Left lung (tissue), 14 donors: ENCODE data around the gene ZDHHC5. TPM values are rescaled to one million over a fixed set of nuclear protein-coding genes. Genes with fewer than 3 reads are reported as not detected.
A peak's percentile ranks its signal among the peaks of the same experiment; 100 is the strongest.

Experiments
- ATAC-seq: fragments of 200-7000 bp; cut with Tn5 transposase; one replicate; pipeline ENCODE4 v1.9.1; 2020; ENCODE audit warnings: moderate library complexity
- DNase-seq, 4 donors: peaks; one replicate each; pipeline ENCODE4 v3.0.0-alpha.2; 2013 to 2020
- H3K27ac ChIP-seq, 2 donors: fragments of 200-600 bp; sonication (generic) in 1 of 2; one replicate each; pipeline versions ENCODE4 v1.5.0 to v1.8.0; 2020 to 2021
- H3K27me3 ChIP-seq, 2 donors: fragments of 200-600 bp; sonication (generic) in 1 of 2; one replicate each; pipeline versions ENCODE4 v1.5.0 to v1.8.0; 2020 to 2021
- H3K36me3 ChIP-seq, 2 donors: fragments of 200-600 bp; sonication (generic) in 1 of 2; one replicate each; pipeline versions ENCODE4 v1.5.0 to v1.8.0; 2020 to 2021
- H3K4me1 ChIP-seq, 2 donors: fragments of 200-600 bp; one replicate each; pipeline ENCODE4 v1.8.0; 2021
- H3K4me3 ChIP-seq, 2 donors: fragments of 200-600 bp; sonication (generic) in 1 of 2; one replicate each; pipeline versions ENCODE4 v1.5.0 to v1.8.0; 2020 to 2021; ENCODE audit warnings: mild to moderate bottlenecking in 1 of 2
- H3K9me3 ChIP-seq, 2 donors: fragments of 200-600 bp; sonication (generic) in 1 of 2; one replicate each; pipeline versions ENCODE4 v1.5.0 to v1.8.0; 2020 to 2021
- intact Hi-C, 2 donors: fragments of 100-400 bp; cut with DNase I; formaldehyde crosslinking; loops; one replicate each; pipeline versions ENCODE4 v1.11.2 to v1.14.2; 2022
- long read RNA-seq, 12 donors: library from polyadenylated mRNA in 2 of 12; unstranded in 2 of 12; transcript quantifications; one replicate each; pipeline ENCODE4 v2.0.0 and lab custom pipeline, GENCODE V29; 2019 to 2026
- polyA plus RNA-seq, 6 donors: library from polyadenylated mRNA; unstranded; fragments of 120-200 nt; gene quantifications; one replicate each; pipeline ENCODE4 v1.2.1, GENCODE V29; 2013; ENCODE audit not compliant: insufficient read length in 6 of 6
- total RNA-seq, 2 donors: library from RNA; stranded (reverse); fragmentation: NEBNext Ultra II Directional; extraction: Animal tissue kit (Norgen Biotek cat#: 25700); gene quantifications; one replicate each; pipeline ENCODE4 v1.2.1, GENCODE V29; 2021
- TF ChIP-seq, protein P1 (sequence below), 2 donors: fragments of 200-600 bp; sonication (generic) in 1 of 2; IDR thresholded peaks; one replicate each; pipeline versions ENCODE4 v1.5.0 to v1.8.0; 2021; ENCODE audit warnings: antibody characterized with exemption in 2 of 2
- donor health status: DM: no; HTN: yes; CAD: no.
- donor health status: DM: no; HTN: no; CAD: no.

The ZDHHC5 gene, protein sequence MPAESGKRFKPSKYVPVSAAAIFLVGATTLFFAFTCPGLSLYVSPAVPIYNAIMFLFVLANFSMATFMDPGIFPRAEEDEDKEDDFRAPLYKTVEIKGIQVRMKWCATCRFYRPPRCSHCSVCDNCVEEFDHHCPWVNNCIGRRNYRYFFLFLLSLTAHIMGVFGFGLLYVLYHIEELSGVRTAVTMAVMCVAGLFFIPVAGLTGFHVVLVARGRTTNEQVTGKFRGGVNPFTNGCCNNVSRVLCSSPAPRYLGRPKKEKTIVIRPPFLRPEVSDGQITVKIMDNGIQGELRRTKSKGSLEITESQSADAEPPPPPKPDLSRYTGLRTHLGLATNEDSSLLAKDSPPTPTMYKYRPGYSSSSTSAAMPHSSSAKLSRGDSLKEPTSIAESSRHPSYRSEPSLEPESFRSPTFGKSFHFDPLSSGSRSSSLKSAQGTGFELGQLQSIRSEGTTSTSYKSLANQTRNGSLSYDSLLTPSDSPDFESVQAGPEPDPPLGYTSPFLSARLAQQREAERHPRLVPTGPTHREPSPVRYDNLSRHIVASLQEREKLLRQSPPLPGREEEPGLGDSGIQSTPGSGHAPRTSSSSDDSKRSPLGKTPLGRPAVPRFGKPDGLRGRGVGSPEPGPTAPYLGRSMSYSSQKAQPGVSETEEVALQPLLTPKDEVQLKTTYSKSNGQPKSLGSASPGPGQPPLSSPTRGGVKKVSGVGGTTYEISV
- total RNA-seq (10 to 100 TPM; 69.9 to 83.6 TPM), polyA plus RNA-seq (10 to 100 TPM; 37.5 to 48.8 (median 41.0) TPM)
- long read RNA-seq, donor 1, partial matches to known transcripts = 25 of 25 reads
- long read RNA-seq, donor 1, other reads (novel, unspliced or antisense) = 0 of 25 reads
- long read RNA-seq, donor 2, partial matches to known transcripts = 23 of 23 reads
- long read RNA-seq, donor 2, other reads (novel, unspliced or antisense) = 0 of 23 reads
- long read RNA-seq, donor 3, full-length matches to known transcripts = 2 of 7 reads
- long read RNA-seq, donor 3, partial matches to known transcripts = 5 of 7 reads
- long read RNA-seq, donor 3, other reads (novel, unspliced or antisense) = 0 of 7 reads
- long read RNA-seq, donor 4, partial matches to known transcripts = 3 of 3 reads
- long read RNA-seq, donor 4, other reads (novel, unspliced or antisense) = 0 of 3 reads
- long read RNA-seq, donor 5, partial matches to known transcripts = 6 of 6 reads
- long read RNA-seq, donor 5, other reads (novel, unspliced or antisense) = 0 of 6 reads
- long read RNA-seq, donor 6, full-length matches to known transcripts = 1 of 1 reads
- long read RNA-seq, donor 6, partial matches to known transcripts = 0 of 1 reads
- long read RNA-seq, donor 6, other reads (novel, unspliced or antisense) = 0 of 1 reads
- long read RNA-seq, donor 7, full-length matches to known transcripts = 3 of 3 reads
- long read RNA-seq, donor 7, partial matches to known transcripts = 0 of 3 reads
- long read RNA-seq, donor 7, other reads (novel, unspliced or antisense) = 0 of 3 reads
- long read RNA-seq, donor 8, partial matches to known transcripts = 13 of 13 reads
- long read RNA-seq, donor 8, other reads (novel, unspliced or antisense) = 0 of 13 reads
- long read RNA-seq, donor 9 = 0 reads
- long read RNA-seq, donor 10, partial matches to known transcripts = 2 of 4 reads
- long read RNA-seq, donor 10, other reads (novel, unspliced or antisense) = 1 of 4 reads
- long read RNA-seq, donor 11, full-length matches to known transcripts = 2 of 8 reads
- long read RNA-seq, donor 11, partial matches to known transcripts = 6 of 8 reads
- long read RNA-seq, donor 11, other reads (novel, unspliced or antisense) = 0 of 8 reads
- long read RNA-seq, donor 12, full-length matches to known transcripts = 3 of 9 reads
- long read RNA-seq, donor 12, partial matches to known transcripts = 6 of 9 reads
- long read RNA-seq, donor 12, other reads (novel, unspliced or antisense) = 0 of 9 reads

DNA sequence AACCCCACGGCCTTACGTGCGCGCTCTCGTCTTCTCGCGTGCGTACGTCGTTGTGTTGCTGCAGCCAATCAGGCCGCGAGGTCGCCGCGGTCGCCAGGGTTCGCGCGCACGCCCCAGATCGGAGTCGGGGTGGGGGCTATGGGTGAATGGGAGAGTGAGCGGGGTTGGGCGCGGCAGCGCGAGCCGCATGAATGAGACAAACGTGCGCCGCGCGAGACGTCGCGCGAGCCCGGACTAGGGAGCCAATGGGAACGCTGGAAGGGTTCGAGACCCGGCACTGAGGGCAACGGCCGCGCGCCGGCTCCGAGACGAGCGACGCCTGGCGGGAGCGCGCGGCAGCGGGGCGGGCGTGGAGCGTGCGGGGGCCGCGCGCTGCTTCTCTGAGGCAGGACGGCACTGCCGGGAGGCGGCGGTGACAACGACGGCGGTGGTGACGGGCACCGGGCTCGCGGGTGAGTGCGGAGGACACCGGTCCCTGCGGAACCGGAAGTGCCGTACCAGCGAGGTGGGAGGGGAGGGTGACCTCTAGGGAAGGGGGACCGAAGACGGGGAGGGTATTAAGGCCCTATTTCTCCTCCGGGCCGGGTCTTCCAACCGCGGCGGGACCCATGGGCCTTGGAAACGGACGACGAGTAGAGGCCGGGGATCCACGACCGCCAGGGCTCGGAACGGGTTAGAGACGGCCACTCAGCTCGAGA, at the start of gene ZDHHC5:
Gene ZDHHC5 (plus strand): TSS at position 379 of the 698 bp plus-strand sequence. CDS start 4,977 bp downstream, outside the sequence.
- Histone ChIP-seq H3K9me3 (no peaks in the 10 kb centered on the region), H3K4me3 (peak within 1 kb of the TSS; percentile 92 to 99), H3K36me3 (peaks cover 0 to 16% of the 10 kb centered on the region in 2 donors), H3K27ac (peak within 1 kb of the TSS; percentile 98 to 99), H3K4me1 (peaks cover 16 to 38% of the 10 kb centered on the region in 2 donors), H3K27me3 (no peaks in the 10 kb centered on the region)
- ATAC-seq = peak; percentile 92
- intact Hi-C loops = no loop called here
- TF ChIP-seq, protein P1, sequence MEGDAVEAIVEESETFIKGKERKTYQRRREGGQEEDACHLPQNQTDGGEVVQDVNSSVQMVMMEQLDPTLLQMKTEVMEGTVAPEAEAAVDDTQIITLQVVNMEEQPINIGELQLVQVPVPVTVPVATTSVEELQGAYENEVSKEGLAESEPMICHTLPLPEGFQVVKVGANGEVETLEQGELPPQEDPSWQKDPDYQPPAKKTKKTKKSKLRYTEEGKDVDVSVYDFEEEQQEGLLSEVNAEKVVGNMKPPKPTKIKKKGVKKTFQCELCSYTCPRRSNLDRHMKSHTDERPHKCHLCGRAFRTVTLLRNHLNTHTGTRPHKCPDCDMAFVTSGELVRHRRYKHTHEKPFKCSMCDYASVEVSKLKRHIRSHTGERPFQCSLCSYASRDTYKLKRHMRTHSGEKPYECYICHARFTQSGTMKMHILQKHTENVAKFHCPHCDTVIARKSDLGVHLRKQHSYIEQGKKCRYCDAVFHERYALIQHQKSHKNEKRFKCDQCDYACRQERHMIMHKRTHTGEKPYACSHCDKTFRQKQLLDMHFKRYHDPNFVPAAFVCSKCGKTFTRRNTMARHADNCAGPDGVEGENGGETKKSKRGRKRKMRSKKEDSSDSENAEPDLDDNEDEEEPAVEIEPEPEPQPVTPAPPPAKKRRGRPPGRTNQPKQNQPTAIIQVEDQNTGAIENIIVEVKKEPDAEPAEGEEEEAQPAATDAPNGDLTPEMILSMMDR (IDR thresholded peaks at IDR 0.05) = peak; percentile 32 to 53
- DNase-seq = peak in 3 of 4 donors; percentile 98 to 100 (median 99)

DNA sequence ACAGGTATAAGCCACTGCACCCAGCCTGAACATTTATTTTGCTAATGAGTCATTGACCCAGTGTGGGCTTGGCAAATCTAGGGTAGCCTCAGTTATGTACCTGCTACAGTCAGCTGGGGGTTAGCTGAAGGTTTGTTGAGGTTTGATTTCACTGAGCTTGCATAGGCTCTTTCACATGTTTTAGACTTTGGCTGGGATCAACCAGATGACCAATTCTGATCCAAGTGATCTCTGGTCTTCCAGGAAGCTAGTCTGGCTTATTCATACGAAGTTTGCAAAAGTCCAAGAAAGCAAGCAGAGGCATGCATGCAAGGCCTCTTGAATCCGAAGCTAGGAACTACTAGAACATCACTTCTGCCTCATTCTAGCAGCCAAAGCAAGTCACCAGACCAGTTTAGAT, 49.5 kb upstream of the ZDHHC5 start:
- no peak overlapping the region for H3K4me3 ChIP-seq
- H3K36me3 ChIP-seq = peaks cover 0 to 25% of the 10 kb centered on the region in 2 donors
- no peak for ATAC-seq
- H3K27ac ChIP-seq = no peak overlapping the region
- intact Hi-C loops = no loop called here
- TF ChIP-seq, protein P1 (IDR thresholded peaks at IDR 0.05) = no peak
- H3K9me3 ChIP-seq = peaks cover 0 to 16% of the 10 kb centered on the region in 2 donors
- no peaks in the 10 kb centered on the region for H3K27me3 ChIP-seq
- no peak for DNase-seq
- no peaks in the 10 kb centered on the region for H3K4me1 ChIP-seq

DNA sequence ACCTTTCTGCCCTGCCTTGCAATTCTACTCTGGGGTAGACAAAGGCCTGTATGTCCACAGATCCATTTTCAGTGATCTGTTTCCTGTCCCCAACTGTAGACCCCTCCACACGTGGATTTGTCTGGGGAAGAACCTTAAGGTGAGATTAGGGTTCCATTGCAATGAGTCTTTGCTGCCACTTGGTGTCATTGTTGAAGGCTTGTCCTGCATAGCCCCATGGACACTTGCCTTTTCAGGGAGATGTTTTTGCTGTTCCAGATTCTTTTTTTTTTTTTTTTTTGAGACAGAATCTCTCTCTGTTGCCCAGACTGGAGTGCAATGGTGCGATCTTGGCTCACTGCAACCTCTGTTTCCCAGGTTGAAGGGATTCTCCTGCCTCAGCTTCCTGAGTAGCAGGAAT, 48.6 kb upstream of the ZDHHC5 start:
- DNase-seq = no peak
- TF ChIP-seq, protein P1 (IDR thresholded peaks at IDR 0.05) = no peak
- Histone ChIP-seq H3K36me3 (peaks cover 0 to 16% of the 10 kb centered on the region in 2 donors), H3K4me1 (no peaks in the 10 kb centered on the region), H3K27ac (no peak overlapping the region), H3K9me3 (peaks cover 0 to 16% of the 10 kb centered on the region in 2 donors), H3K4me3 (no peak overlapping the region), H3K27me3 (no peaks in the 10 kb centered on the region)
- intact Hi-C loops = no loop called here
- no peak for ATAC-seq

DNA sequence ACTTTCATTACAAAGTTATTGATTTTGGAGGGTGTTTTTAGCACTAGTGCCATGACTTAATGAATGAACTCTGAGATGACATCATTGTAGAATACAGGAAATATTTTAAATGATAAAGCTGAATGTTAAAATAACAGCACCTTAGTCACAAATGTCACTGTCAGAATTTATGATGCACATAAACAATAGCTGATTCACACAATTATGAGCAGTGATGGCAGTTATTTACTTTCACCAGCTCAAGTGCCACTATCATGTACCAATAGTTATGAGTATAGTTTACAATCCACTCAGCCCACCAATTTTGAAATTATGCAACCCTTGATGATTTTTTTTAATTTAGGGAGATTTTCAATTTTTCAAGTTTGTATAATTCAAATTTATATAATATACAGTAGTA, 47.4 kb upstream of the ZDHHC5 start:
- no peaks in the 10 kb centered on the region for H3K4me1 ChIP-seq
- peaks cover 0 to 5% of the 10 kb centered on the region in 2 donors for H3K36me3 ChIP-seq
- intact Hi-C loops = no loop called here
- H3K9me3 ChIP-seq = peaks cover 0 to 16% of the 10 kb centered on the region in 2 donors
- no peak overlapping the region for H3K4me3 ChIP-seq
- no peak overlapping the region for H3K27ac ChIP-seq
- no peak for DNase-seq
- TF ChIP-seq, protein P1 (IDR thresholded peaks at IDR 0.05) = no peak
- ATAC-seq = no peak
- no peaks in the 10 kb centered on the region for H3K27me3 ChIP-seq
